MM.1S (cell line): ENCODE results near the gene SVOP.

Experiments used
- CTCF ChIP-seq: fragments of 300-600 bp; sonication (generic); IDR thresholded peaks from 2 replicates; pipeline ENCODE4 v1.5.1; 2016; ENCODE audit warnings: antibody characterized with exemption, low read length, mixed read lengths
- EZH2 ChIP-seq: fragments of 300-600 bp; sonication (generic); optimal IDR thresholded peaks from 2 replicates; pipeline ENCODE3; 2017; ENCODE audit warnings: low read depth, mild to moderate bottlenecking, antibody characterized with exemption, low read length, mixed read lengths
- EZH2phosphoT487 ChIP-seq: fragments of 300-600 bp; sonication (generic); IDR thresholded peaks from 2 replicates; pipeline ENCODE4 v1.6.1; 2018; ENCODE audit warnings: antibody characterized with exemption, low read length

GRCh38 chr12:108962256-108962655, 58.6 kb downstream of the SVOP start:
- TF ChIP-seq CTCF (no peak), EZH2 (no peak), EZH2phosphoT487 (no peak)
